GM18907 (cell line): Measurements from ENCODE around the gene LAMA4.

Experiments used
- ATAC-seq: cut with Tn5 transposase; IDR thresholded peaks from one replicate; pipeline ENCODE4 v1.9.1; 2021; ENCODE audit warnings: mild to moderate bottlenecking, moderate library complexity; ENCODE audit not compliant: unreplicated experiment

The LAMA4 gene

DNA sequence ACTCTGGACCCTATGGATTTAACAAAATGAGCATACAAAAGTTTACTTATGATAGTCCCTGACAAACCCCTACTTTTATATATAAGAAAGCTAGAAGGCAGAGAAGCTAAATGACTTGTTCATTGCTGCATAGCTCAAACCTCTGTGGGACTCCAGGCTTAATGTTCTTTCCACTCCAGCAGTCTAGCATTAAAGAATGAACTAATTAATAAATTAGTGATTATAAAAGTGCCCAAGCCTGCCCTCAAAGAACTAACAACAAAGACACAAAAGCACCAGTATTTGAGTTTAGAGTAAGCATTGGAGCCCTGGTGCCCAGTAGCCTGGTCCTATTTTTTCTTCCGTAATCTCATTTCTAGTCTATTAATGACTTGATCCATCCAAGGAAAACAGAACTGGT, 59.9 kb downstream of the LAMA4 start:
- no peak for ATAC-seq

DNA sequence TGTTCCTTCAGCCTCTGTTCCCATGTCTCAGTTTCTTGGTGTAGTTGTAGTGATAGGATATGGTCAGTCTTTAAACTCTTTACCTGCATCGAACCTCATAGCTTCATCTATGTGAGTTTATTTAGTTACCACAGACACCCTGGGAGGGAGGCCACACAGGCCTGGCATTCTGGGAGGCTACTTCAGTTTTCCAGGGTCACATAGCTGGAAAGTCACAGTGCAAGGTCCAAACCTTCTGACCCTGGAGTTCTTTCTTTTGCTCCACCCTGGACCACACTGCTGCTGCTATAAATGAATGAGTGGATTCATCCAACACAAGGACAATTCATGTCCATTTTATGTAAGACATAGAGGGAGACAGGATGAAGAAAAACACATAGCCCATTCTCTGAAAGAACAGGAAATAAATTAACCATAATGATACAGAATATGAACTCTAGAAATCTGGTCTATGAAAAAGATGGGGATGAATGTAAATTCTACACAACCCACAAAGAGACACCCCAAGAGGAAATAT, 60.8 kb downstream of the LAMA4 start:
- ATAC-seq, result no peak

DNA sequence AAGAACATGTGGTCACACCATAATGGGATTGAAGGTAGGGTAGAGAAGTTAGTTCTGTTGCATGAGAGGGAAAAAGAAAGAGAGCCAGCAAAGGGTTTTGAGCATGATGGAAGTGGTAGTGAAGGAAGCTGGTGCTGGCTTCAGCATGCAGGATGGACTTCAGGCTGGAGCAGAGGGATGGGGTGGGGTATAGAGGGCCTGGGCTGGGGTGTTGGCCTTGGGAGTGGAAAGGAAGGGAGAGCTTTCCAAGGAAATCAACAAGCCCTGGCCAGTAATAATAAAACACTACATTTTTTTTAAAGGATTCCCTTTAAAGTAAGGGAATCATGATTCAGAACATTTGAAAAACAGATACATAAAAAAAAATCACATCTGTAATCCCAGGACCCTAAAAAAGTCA, 61.2 kb downstream of the LAMA4 start:
- no peak for ATAC-seq

DNA sequence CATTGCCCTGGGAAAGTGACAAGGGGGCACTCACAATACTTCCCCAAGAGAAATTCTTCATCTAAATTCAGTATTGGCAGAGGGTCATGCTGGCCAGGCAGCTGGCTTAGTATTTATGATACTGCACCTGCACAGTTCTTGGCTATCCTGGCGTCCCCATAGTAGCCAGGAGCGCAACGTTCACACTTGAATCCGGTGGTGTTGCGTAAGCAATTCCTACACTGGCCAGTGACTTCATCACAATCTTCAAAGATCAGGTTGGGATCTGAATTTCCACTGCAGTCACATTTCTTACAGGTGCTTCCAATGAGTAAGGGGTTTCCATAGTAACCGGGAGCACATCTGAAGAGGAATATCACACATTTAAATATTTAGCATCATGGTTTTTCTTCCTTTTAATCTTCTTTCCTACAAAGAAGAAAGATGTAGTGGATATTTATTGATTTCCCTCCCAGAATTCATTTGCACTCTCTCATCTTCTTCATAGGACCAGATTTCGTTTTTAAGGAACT, 62.8 kb downstream of the LAMA4 start:
- no peak for ATAC-seq

DNA sequence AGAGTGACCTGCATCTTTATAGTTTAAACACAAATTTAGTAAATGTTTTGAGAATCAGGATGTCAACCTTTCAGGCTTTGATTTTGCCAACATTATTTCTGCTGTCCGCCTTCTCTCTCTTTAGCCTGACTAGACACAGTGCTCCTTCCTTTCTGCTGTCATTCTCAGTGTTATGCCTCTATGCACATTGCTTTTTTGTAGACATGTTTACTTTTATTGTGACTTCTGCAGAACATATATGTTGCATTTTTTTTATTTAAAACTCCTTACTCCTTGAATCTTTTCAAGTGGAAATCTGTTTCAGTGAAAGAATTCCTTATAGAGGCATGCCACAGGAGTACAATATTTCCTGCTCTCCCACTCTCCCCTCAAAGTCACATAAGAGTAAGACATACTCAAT, 64.2 kb downstream of the LAMA4 start:
- ATAC-seq, result no peak

DNA sequence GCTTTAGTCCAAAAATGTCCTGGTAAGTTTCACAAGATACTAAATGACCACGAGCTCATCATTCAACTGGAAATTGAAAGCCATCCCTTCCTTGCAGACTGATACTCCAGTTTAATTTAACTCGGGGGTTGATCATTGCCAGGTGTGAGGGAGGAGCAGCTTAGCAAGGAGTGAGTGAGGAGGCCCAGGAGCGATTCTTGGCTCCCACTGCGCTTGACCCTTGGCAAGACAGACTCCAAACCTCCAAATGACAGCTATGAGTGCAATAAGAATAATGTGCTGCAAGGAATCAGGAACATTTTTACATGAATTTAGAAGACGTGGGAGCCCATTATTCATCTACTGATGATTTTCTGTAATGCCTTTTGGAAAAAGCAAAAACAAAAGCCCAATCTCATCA, 64.9 kb downstream of the LAMA4 start:
- no peak for ATAC-seq

DNA sequence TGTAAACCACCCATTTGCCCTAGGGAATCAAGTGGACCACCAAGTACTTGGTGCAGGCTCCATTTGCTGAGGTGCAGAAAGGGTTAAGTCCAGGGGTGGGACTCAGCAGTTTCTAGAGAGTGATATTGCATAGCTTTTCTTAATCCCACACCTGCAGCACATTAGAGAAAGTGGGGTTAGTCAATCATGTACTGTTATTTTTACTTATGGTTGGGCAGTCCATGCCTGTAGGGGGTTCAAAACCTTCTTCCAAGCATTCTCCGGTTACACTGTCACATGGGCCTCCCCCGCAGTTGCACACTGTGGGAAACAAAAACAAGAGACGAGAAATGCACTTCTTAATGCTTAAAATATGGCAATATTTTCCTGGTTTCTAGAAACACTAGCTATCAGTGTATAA, 65.5 kb downstream of the LAMA4 start:
- no peak for ATAC-seq

DNA sequence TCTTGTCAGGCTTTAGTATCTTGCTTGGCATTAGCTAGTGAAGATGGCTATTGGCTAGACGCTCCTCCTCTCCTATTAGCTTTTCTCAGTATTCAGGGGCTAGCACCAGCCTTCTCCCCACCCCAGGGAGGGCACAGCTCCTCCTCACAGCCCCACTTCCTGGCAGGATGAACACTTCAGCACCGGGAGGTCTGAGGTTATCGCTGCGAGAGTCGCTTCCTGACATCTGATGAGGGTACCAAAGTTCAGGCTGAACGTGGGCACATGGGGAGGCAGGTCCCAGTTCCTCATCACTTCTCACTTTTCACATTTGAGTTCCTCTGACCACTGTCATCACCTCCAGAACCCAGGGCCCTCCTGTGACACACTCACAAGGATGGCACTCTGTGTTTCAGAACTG, 66.6 kb downstream of the LAMA4 start:
- ATAC-seq, result no peak

DNA sequence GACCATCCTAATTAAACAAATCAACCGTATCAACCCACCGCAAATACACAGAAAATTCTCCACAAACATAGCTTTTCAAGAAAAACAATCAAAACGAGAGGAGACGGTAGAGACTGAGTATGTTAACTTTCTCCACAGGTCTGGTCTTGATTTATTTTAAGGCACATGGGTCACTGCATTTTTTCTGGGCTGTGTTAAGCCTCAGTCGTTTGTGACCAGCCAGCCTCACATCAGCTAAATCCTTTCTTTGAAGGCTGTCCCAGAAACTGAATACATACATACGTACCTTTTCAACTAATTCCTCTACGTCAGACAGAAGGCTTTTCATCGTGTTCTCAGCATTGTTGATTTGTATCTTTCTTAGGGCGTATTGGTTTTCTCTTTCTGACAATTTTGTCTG, 69.4 kb downstream of the LAMA4 start:
- ATAC-seq, result no peak

DNA sequence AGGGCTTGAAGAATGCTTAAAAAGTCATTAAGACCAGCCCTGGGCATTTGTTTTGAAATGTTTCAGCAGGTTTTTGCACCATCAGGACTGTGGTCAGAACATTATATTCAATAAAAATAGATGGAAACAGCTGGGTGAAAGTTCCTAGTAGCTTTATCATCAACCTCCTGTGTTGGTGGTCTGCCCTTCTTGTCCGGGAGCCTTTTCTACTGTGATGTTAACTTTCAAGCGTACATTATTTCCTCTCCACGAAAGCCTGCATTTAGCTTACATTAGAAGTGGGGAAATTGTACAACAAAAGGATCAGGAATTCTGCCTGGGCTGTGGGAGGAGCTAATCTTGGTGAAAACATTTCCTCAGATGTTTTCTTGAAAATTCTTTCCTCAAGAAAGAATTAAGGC, 71.1 kb downstream of the LAMA4 start:
- ATAC-seq, result no peak

DNA sequence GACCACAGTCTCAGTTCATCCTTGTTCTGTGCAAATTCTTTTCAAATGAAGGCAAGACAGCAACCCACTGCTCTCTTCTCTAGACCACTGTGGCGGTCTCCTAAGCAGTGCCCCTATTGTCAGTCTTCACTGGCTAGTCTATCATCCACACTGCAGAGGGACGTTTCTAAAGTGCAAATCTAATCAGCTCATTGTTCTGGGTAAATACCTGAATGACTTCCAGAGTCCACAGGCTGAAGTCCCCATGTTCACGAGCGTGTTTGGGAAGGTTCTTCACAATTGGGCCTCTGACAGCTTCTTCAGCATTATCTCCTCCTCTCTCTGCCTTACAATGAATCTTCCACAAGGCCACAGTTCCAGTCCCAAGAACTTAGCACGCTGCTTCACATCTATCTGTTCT, 73.2 kb downstream of the LAMA4 start:
- no peak for ATAC-seq

DNA sequence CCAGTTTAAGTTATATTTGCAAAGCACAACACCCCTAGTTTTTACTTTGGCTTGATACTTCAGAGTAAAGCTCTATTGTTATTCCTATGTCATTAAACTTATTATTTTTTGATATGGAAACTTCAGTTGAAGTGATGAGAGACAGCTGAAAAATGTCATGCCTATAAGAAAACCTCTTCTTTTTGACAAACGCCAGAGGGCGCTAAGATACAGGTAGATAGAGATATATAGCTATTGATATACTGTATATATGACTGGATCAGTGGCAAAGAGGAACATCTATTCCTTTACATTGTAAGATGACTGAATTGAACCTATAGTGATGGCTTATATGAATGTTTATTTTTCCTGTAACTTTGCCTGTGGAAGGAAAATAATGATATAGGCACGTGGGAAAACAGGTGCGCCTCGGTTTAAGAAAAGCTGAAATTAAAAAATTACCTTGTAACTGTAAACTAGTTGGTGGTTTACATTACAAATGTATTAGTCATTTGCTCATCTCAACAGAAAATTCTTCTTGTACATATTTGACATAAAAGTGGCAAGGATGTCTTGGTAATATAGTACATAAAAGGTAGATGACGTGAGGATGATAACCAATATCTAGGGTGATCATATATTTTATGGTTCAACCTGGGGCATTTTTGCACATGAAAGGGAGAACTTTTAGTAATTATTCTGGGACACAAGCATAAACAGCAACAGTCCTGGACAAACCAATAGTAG, 74.1 kb downstream of the LAMA4 start:
- ATAC-seq, result peak; percentile 81

DNA sequence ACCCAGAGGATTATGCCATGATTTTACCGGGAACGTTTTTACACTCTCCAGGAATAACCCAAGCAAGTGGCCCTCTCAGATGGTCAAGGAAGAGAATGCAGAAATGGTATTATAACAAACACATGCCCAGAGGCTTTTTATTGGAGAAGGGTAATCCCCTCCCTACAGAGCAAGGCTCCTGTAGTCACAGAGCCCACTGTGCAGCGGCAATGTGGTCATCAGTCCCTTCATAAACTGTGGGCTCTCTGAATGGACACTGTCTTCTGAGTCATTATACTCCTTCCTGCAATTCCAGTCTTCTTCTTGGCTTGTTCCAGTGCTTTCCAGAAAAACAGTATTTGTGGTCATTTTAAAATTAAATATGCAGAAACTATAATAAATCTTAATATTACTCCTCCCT, 74.7 kb downstream of the LAMA4 start:
- no peak for ATAC-seq

DNA sequence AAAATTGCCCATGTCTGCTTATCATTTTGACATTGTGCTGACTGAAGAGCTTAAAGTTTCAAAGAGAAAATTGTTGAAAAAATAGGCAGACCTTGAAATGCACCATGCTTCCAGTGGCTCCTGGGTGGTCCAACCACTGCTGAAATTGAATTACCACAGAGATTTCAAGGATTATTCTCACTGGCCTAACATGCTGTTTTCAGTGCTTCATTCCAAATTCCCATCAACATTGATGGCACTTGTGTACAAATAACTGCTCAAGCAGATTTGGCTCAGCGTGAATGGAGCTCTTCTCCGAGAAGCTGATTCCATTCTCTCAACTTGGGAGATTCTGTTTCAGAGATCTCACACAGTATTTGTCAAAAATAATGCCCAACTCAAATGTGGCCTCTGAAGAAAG, 75.5 kb downstream of the LAMA4 start:
- no peak for ATAC-seq

DNA sequence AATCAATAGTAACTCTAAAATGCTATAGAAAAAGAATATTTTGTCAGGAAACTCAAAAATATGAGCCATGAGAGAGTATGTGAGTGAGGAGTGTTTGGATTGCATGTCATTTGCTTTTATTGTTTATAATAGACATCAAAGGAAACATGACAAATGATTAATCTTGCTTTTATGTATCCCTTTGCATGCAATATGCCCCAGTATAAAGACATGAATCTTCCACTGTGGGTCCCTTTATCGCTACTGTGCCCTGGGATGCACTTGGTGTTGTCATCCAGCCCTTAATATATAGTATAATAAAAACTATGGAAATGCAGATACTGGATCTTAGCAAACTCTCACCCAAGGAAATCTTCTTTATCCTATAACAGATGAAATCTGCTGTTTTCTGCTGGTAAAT, 77.3 kb downstream of the LAMA4 start:
- no peak for ATAC-seq

DNA sequence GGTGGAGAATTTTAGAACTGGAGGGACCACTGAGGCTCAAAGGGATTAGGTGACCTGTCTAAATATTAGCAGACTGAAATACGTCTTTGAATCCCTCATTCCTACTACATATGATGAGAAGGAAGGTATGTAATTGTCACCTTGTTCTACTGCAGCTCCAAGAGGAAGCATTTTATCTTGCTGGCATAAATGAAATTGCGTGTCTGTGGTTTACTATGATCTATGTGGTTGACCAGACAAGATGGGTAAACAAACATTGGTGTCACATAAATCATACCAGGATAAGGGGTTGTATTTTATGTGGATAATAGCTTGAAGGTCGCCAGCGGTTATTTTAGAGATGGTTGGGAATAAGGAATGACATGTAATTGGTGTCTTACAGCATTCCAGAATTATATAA, 78.2 kb downstream of the LAMA4 start:
- ATAC-seq, result no peak

DNA sequence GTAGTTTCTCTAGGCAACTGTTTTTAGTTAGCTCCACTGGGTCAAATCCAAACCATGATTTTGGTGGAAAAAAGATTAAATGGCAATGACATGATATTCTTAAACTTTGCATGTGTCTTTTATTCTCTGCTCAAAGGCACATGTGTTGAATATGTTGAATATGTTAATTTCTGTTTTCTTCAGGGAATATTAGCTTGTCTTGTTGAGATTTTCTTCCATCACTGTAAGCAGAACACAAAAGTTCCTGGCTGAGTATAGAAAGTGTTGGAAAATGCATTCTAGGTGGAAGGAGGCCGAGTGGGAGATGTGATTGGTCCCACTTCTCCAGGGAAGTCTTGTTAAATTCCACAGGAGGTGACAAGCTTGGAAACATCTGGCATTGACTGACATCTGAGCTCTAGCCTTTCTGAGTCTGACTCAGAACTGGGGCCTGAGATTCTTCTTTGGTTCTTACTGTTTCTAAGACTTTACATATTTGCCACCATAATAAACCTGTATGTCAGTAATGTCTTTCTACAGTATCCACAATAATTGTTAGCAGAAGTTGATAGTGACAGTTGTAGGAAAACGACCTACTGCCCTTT, 81.1 kb downstream of the LAMA4 start:
- no peak for ATAC-seq

DNA sequence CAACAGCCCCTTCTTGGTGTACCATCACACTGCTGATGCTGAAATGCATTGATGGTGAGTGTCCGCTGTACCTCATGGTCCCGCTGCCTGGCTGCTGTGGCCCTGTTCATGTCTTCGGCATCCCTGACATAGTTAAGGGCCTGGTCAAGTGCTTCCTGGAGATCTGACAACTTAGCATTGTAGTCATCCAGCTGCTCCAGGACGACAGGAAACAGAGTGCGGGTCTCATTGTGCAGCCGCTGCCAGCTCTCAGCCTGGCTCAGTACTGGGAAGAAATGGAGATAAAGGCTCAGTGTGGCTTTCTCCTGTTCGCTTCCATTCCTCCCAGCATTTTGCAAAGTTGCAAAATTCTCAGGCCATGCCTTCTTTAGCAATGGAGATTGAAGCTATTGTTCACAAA, 81.8 kb downstream of the LAMA4 start:
- ATAC-seq, result no peak

DNA sequence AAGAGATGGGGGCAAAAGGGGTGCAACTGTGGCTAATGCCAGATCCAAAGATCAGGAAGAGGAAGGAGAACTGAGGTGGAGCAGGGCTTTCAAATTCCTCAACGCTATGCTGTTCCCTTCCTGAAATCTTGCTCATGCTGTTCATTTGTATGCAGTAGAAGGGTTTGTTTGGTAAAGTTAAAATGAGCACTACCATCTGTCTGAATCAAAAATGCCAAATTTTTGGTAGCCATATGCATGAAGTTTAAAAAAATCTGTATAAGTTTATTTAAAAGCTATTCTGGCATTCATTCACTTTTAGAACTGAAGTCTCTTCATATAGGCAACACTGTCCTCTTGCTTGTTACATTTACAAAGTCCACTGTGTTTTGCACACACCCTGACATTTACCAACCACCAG, 84.8 kb downstream of the LAMA4 start:
- no peak for ATAC-seq

DNA sequence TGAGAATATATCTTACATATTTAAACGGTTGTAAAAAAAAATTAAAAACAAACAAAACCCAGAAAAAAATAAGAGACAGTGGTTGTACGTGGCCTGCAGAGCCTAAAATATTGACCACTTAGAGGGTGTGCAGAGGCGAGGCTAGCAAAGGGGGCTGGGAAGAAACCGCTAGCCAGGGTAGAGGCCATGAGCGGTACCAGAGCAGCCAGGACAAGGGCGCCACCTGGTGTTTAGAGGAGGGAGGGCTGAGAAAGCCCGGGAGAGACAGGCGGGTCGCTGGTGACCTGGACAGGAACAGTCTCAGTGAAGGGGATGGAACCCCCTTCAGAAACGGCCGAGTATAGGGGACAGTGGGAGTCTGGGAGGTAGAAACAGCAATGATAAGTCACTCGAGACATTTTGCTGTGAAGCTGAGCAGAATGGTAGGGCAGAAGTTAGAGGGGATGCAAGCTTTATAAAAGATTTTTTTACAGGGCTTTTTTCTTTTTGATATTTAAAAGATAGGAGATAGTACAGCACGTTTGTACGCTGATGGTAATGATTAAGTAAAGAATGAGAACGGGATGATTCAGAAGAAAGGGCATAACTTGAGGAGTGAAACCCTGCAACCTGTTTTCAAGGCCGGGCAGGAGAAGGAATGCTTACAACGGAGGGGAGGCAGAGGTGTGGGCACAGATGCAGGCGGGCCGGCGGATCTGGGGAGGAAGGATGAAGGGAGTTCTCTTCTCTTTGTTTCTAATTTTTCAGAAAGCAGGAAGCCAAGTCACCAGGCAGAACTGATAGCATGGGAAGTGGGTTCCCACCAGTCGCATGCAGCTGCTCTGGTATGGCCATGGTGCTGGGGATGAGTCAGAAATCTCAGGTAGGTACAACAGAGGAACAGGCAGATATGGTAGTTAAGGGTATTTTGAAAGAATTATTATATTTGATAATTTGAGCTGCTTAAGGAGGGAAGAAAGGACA, 90.8 kb downstream of the LAMA4 start:
- ATAC-seq, result peak; percentile 99

DNA sequence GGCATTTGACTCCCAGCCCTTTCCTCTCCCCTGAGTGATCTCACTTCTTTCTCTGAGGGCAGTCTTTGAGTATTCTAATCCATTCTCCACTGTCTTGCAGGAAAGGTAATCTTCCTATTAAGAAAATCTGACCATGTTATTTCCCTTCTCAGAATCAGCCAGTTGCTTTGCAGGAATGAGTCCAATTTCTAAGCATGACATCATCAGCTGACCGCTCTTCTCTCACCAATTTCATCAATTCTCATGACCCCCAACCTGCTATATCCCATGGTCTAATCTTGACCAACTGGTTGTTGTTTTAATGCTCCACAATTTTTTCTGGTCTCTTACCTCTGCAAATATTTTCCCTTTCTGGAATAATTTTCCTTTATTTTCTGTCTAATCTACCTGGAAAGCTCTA, 93.6 kb downstream of the LAMA4 start:
- no peak for ATAC-seq
